GM06990 (cell line): ENCODE data around the gene RSL1D1.
A peak's percentile ranks its signal among the peaks of the same experiment; 100 is the strongest.

ENCODE experiments used
- DNase-seq: peaks from one replicate; pipeline ENCODE4 v3.0.0-alpha.2; 2011; ENCODE audit not compliant: insufficient read length; ENCODE audit errors: extremely low read depth
- H3K27me3 ChIP-seq: replicated peaks from 2 replicates; pipeline ENCODE4 v1.6.0; 2011; ENCODE audit warnings: low read length; ENCODE audit not compliant: control insufficient read depth, insufficient read depth
- H3K36me3 ChIP-seq: 2 replicates; pipeline ENCODE4 v1.5.1; 2011; ENCODE audit warnings: low read length; ENCODE audit not compliant: control insufficient read depth, insufficient read depth
- H3K4me3 ChIP-seq: replicated peaks from 2 replicates; pipeline ENCODE4 v1.5.1; 2011; ENCODE audit warnings: low read depth, mild to moderate bottlenecking, control low read depth, low read length
- CTCF ChIP-seq: IDR thresholded peaks from 2 replicates; pipeline ENCODE4 v1.5.1; 2011; ENCODE audit warnings: low read length, control low read depth, mild to moderate bottlenecking, inconsistent platforms; ENCODE audit not compliant: insufficient read depth, poor library complexity, severe bottlenecking

Gene RSL1D1

GRCh38 chr16:11795887-11796226 is 55.5 kb downstream of the RSL1D1 start:
- DNase-seq: no peak
- Histone ChIP-seq H3K4me3 (peak overlapping the region; percentile 78), H3K36me3 (peaks cover 5% of the 10 kb centered on the region), H3K27me3 (no peaks in the 10 kb centered on the region)
- no peak for TF ChIP-seq CTCF

- Histone ChIP-seq H3K27me3 (no peaks in the 10 kb centered on the region), H3K36me3 (peaks cover 5% of the 10 kb centered on the region), H3K4me3 (peak overlapping the region; percentile 78)
- DNase-seq: no peak
- TF ChIP-seq CTCF: no peak
These were observed 56.1 kb downstream of the RSL1D1 start for GRCh38 chr16:11794996-11795886.

DNA sequence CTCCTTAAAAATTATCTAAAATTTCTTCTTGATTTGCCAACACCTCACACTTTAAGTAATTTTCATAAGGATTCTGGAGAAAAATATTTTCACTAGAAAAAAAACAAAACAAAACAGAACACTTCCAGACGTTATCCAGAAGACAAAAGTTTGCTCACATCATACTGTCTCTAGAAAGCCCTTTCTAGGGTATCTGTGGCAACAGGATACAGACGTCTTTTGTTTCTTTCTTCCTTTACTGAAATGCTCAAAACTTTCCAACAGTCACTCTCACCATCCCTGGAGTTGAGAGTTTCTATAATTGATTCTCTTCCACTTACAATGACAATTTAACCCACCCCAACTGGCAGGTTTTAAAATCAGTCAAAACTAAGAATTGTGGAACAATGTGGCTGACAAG is 56.9 kb downstream of the RSL1D1 start:
- Histone ChIP-seq H3K4me3 (no peak overlapping the region), H3K27me3 (no peaks in the 10 kb centered on the region), H3K36me3 (peaks cover 5% of the 10 kb centered on the region)
- no peak for DNase-seq
- TF ChIP-seq CTCF: no peak

DNA sequence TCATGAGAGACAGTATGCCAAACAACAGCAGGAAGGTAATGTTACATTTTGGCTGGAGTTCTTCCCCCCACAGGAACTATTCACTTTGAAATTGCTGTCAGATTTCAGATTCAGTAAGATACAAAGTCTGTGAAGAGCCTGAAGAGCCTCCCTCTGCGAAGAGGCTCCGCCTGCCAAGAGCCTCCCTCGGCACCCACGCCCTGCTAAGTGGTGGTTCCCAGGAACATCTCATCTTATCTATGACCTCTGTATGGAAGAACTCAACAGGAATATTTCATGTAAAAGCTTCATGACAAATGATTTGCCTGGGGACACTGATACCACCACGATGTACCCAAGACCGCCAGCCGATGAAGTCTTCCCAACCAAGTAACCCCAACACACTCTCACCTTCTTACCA is 57.5 kb downstream of the RSL1D1 start:
- H3K4me3 ChIP-seq: no peak overlapping the region
- no peak for TF ChIP-seq CTCF
- DNase-seq: no peak
- H3K27me3 ChIP-seq: no peaks in the 10 kb centered on the region
- peaks cover 5% of the 10 kb centered on the region for H3K36me3 ChIP-seq

DNA sequence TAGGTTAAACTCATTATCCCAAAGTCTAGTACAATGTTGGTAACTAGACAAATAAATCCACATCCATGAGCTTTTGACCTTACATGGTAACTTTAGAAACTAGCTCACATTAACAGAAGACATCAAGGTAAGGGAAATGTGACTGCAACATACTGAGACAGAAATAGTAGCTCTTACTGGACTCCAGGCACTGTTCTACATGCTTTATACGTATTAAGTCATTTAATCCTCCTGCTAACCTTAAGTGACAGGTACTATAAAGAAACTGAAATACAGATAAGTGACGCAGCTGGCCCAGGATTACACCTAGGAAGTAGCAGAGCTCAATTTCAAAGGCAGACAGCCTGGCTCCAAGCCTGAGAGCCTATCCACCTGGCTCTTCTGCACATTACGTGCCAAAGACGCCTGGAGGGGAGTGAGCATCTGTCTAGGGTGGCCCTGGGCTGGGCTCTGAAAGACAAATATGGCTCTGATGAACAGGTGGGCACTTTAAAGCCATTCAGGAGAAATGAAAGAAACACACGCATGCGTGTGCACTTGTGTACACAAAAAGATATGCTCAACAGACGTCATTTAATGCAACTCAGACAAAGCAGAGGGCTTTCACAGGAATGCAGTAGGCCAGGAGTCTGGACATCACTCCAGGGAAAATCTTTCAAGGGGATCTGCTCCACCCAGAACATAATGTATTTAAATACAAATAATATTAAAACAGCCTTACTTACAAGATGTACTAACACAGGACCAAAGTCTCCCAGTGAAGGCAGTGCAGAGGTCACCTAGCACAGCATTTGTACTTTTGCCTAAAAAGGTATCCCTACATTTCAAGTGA is 58.7 kb downstream of the RSL1D1 start:
- Histone ChIP-seq H3K27me3 (no peaks in the 10 kb centered on the region), H3K4me3 (no peak overlapping the region), H3K36me3 (peaks cover 5% of the 10 kb centered on the region)
- DNase-seq: no peak
- TF ChIP-seq CTCF: no peak
